ENCODE results near the gene VAV3.

The VAV3 gene

DNA sequence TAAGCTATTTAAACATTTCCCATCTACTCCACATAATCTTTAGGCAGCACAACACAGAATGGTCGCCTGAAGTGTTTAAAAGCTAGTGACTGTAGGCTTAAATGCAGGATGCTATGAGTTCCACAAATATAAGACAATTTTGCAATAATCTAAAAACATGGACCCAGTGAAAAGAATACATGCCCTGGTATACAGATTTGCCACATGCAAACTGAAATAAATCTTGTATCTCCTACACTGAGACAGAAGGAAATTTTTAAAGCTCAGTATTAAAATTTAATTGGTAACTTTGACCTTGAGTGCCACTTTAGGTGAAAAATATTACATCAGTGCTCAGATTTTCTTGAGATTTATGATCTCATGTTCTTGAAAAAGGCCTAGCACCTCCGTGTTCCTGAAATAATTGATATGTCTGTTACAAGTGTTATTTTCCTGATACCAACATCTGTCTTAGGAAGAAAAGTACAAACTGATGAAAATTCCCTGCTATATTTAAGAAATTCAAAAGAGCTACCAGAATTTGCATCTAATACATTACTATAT is 285.5 kb downstream of the VAV3 start:
- no peak for DNase-seq (ENCODE audit: low read depth)
- TF ChIP-seq, protein P1, sequence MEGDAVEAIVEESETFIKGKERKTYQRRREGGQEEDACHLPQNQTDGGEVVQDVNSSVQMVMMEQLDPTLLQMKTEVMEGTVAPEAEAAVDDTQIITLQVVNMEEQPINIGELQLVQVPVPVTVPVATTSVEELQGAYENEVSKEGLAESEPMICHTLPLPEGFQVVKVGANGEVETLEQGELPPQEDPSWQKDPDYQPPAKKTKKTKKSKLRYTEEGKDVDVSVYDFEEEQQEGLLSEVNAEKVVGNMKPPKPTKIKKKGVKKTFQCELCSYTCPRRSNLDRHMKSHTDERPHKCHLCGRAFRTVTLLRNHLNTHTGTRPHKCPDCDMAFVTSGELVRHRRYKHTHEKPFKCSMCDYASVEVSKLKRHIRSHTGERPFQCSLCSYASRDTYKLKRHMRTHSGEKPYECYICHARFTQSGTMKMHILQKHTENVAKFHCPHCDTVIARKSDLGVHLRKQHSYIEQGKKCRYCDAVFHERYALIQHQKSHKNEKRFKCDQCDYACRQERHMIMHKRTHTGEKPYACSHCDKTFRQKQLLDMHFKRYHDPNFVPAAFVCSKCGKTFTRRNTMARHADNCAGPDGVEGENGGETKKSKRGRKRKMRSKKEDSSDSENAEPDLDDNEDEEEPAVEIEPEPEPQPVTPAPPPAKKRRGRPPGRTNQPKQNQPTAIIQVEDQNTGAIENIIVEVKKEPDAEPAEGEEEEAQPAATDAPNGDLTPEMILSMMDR (conservative IDR thresholded peaks at IDR 0.05; ENCODE audit: control insufficient read depth, insufficient read depth, low read depth, low read length), result no peak
- no peak overlapping the region for H3K4me3 ChIP-seq (ENCODE audit: control insufficient read depth, low read depth, low read length)

DNA sequence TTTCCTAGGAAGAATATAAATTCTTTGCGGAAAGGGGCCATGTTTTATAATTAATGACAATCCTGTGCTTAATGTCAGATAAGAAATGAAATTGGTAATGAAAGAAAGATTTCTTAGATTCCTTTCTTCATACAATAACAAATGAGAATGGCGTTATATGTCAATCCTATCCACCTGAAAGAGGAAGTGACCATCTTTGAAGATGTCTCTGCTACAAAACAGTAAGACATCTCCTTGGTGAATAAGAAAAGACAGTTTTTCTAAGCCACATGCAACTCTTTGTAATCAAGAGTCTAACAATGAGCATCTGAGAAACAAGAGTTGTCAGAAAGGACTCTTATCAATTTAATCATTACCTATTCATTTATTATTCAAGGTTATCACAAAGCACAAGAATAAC is 286.0 kb downstream of the VAV3 start:
- TF ChIP-seq, protein P1 (conservative IDR thresholded peaks at IDR 0.05; ENCODE audit: control insufficient read depth, insufficient read depth, low read depth, low read length), result no peak
- H3K4me3 ChIP-seq (ENCODE audit: control insufficient read depth, low read depth, low read length), result no peak overlapping the region
- DNase-seq (ENCODE audit: low read depth), result no peak

DNA sequence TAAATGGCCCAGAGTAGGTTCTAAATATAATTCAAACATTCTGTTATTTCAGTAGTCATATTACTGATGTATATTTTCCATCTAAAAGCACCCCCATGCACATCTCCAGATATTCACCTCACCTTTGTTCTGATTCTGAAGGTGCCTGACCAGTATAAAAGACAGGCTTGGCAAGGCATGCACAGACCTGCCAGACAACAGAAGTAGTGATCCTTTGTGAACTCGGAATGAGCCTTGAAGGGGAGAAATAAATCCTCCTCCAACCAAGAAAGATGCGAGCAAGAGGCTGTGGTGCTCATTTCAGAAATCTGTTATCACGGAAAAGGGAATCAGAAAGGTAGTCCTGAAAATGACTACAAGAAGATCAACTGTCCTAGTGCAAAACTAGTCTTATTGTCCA is 287.3 kb downstream of the VAV3 start:
- no peak overlapping the region for H3K4me3 ChIP-seq (ENCODE audit: control insufficient read depth, low read depth, low read length)
- no peak for DNase-seq (ENCODE audit: low read depth)
- TF ChIP-seq, protein P1 (conservative IDR thresholded peaks at IDR 0.05; ENCODE audit: control insufficient read depth, insufficient read depth, low read depth, low read length), result no peak

DNA sequence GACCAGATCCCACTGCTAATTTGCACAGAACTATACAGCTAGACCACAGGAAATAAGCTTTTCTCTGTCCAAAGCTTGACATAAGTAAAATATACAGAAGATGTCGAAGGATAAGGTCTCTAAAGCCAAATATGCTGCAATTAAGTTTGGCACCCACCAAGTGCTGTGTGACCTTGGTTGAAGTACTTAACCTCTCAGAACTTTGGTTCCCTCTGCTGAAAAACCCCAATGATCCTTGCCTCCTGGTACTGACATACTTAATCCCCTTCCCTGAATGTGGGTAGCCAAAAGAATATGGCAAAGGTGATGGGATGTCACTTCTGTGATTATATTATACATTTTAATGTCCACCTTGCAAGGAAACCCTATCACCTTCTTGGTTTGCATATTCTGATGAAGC is 290.5 kb downstream of the VAV3 start:
- no peak overlapping the region for H3K4me3 ChIP-seq (ENCODE audit: control insufficient read depth, low read depth, low read length)
- TF ChIP-seq, protein P1 (conservative IDR thresholded peaks at IDR 0.05; ENCODE audit: control insufficient read depth, insufficient read depth, low read depth, low read length), result no peak
- no peak for DNase-seq (ENCODE audit: low read depth)

DNA sequence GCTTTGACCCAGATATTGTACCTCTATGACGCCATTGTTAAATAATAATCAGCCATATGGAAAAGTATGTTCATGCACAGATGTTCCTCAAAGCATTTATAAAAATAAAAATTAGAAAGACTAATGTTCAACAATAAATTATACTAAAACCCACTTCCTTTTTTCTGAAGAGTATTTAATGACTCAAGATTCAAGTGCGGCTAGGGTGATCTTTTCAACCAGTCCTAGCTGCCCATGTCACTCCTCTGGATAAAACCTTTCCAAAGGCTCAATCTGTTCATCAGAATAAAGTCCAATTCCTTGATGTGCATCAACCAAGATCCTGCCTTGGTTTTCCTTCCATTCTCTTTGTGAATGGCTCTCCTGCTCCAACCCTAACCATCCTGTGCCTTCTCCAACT is 292.0 kb downstream of the VAV3 start:
- no peak for DNase-seq (ENCODE audit: low read depth)
- no peak overlapping the region for H3K4me3 ChIP-seq (ENCODE audit: control insufficient read depth, low read depth, low read length)
- TF ChIP-seq, protein P1 (conservative IDR thresholded peaks at IDR 0.05; ENCODE audit: control insufficient read depth, insufficient read depth, low read depth, low read length), result no peak

DNA sequence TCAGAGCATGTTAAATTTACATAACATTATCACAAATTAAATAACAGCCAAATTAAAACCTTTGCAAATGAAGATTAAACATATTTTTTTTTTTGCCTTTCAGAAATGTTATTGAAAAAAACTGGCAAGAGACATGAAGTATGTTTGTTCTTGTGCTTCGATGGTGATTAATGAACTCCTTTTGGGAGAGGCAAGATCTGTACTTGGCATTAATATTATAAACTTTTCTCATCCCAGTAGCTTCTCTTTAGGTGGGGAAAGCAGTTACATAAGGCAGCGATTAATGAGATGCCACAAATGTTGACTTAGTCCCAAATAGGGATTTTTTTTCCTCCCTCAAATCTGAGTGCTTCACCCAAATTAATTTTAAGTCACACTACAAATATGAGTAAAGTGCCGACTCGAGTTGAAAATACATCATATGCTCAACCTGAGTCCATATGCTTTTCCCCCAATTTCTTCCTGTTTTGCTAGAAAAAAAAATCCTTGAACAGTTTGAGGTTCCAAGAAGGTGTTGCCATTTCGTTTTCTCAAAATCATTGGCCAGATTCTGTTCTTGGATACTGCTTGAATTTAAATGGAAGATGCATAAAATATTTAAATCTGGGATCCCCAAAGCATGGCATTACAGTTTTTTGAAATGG is 294.5 kb downstream of the VAV3 start:
- TF ChIP-seq, protein P1 (conservative IDR thresholded peaks at IDR 0.05; ENCODE audit: control insufficient read depth, insufficient read depth, low read depth, low read length), result no peak
- H3K4me3 ChIP-seq (ENCODE audit: control insufficient read depth, low read depth, low read length), result no peak overlapping the region
- no peak for DNase-seq (ENCODE audit: low read depth)
